Muscle of leg (tissue), 11 donors: ENCODE data around the gene RNF208. TPM values are rescaled to one million over a fixed set of nuclear protein-coding genes. Genes with fewer than 3 reads are reported as not detected.

Experiments used
- DNase-seq: peaks from one replicate; pipeline ENCODE4 v3.0.0; 2013
- H3K27ac ChIP-seq: one replicate; pipeline ENCODE4 v1.5.1; 2013; ENCODE audit warnings: mild to moderate bottlenecking, low read length, control low read depth
- H3K27me3 ChIP-seq: one replicate; pipeline ENCODE4 v1.6.1; 2013; ENCODE audit warnings: low read length; ENCODE audit not compliant: control insufficient read depth, insufficient read depth
- H3K36me3 ChIP-seq: one replicate; pipeline ENCODE4 v1.6.1; 2013; ENCODE audit warnings: low read length; ENCODE audit not compliant: control insufficient read depth, insufficient read depth
- H3K4me1 ChIP-seq: one replicate; pipeline ENCODE4 v1.6.1; 2013; ENCODE audit warnings: low read length; ENCODE audit not compliant: control insufficient read depth, insufficient read depth
- H3K4me3 ChIP-seq: one replicate; pipeline ENCODE4 v1.5.1; 2013; ENCODE audit warnings: low read length, control low read depth
- H3K9me3 ChIP-seq: replicated peaks from 2 replicates; pipeline ENCODE4 v1.6.1; 2013; ENCODE audit warnings: low read depth, low read length; ENCODE audit not compliant: control insufficient read depth
- WGBS: methylation state at CpG from one replicate; pipeline ENCODE4 v1.1.5; 2013; ENCODE audit warnings: missing lambda C conversion rate; ENCODE audit not compliant: insufficient coverage; 5-methylcytosine and 5-hydroxymethylcytosine counted together
- polyA plus RNA-seq, 8 donors: library from polyadenylated mRNA; unstranded; fragments of 120-200 nt; gene quantifications; one replicate each; pipeline versions ENCODE4 v1.2.1 to v1.2.3, GENCODE V29; 2013; ENCODE audit warnings: inconsistent platforms in 1 of 8, low replicate concordance in 1 of 8; ENCODE audit not compliant: insufficient read length in 8 of 8, insufficient read depth in 1 of 8
- total RNA-seq: library from RNA; stranded (reverse); fragments of 120-200 nt; gene quantifications from one replicate; pipeline ENCODE4 v1.2.4, GENCODE V29; 2013

Gene RNF208
- total and polyA plus RNA-seq, 9 donors: 0.18 to 5.1 (median 2.6) TPM

- H3K27ac ChIP-seq: no peak overlapping the region
- peaks cover 93% of the 10 kb centered on the region for H3K36me3 ChIP-seq
- DNase-seq: no peak
- H3K4me1 ChIP-seq: peaks cover 7% of the 10 kb centered on the region
- no peaks in the 10 kb centered on the region for H3K27me3 ChIP-seq
- no peak overlapping the region for H3K4me3 ChIP-seq
- WGBS: 94% methylated on average over 21 of the region's 22 CpGs
- H3K9me3 ChIP-seq: no peaks in the 10 kb centered on the region
Measured at GRCh38 chr9:137181680-137182079, 40.4 kb downstream of the RNF208 start.

- no peak overlapping the region for H3K27ac ChIP-seq
- 91% methylated on average over 20 of the region's 20 CpGs for WGBS
- no peak overlapping the region for H3K4me3 ChIP-seq
- DNase-seq: no peak
- H3K27me3 ChIP-seq: no peaks in the 10 kb centered on the region
- no peaks in the 10 kb centered on the region for H3K4me1 ChIP-seq
- H3K36me3 ChIP-seq: peaks cover 81% of the 10 kb centered on the region
- no peaks in the 10 kb centered on the region for H3K9me3 ChIP-seq
Measured at GRCh38 chr9:137180491-137180890, 41.5 kb downstream of the RNF208 start.

- H3K4me1 ChIP-seq: no peaks in the 10 kb centered on the region
- no peak for DNase-seq
- H3K27ac ChIP-seq: no peak overlapping the region
- H3K36me3 ChIP-seq: peaks cover 74% of the 10 kb centered on the region
- H3K27me3 ChIP-seq: peaks cover 5% of the 10 kb centered on the region
- no peaks in the 10 kb centered on the region for H3K9me3 ChIP-seq
- H3K4me3 ChIP-seq: no peak overlapping the region
- 94% methylated on average over 15 of the region's 17 CpGs for WGBS
Measured at GRCh38 chr9:137179761-137180160, 42.3 kb downstream of the RNF208 start.

GRCh38 chr9:137178939-137179630, 43.0 kb downstream of the RNF208 start:
- Histone ChIP-seq H3K9me3 (no peaks in the 10 kb centered on the region), H3K4me3 (no peak overlapping the region), H3K27ac (no peak overlapping the region), H3K36me3 (peaks cover 67% of the 10 kb centered on the region), H3K4me1 (no peaks in the 10 kb centered on the region), H3K27me3 (peaks cover 10% of the 10 kb centered on the region)
- 85% methylated on average over 13 of the region's 19 CpGs for WGBS
- no peak for DNase-seq

- Histone ChIP-seq H3K4me3 (no peak overlapping the region), H3K9me3 (no peaks in the 10 kb centered on the region), H3K27ac (no peak overlapping the region), H3K27me3 (peaks cover 17% of the 10 kb centered on the region), H3K4me1 (no peaks in the 10 kb centered on the region), H3K36me3 (peaks cover 60% of the 10 kb centered on the region)
- WGBS: 87% methylated on average over 22 of the region's 23 CpGs
- no peak for DNase-seq
Measured at GRCh38 chr9:137178201-137178938, 43.7 kb downstream of the RNF208 start.

GRCh38 chr9:137176302-137177182, 45.5 kb downstream of the RNF208 start:
- no peak for DNase-seq
- Histone ChIP-seq H3K36me3 (peaks cover 43% of the 10 kb centered on the region), H3K27me3 (peaks cover 23% of the 10 kb centered on the region), H3K4me3 (no peak overlapping the region), H3K9me3 (no peaks in the 10 kb centered on the region), H3K4me1 (peaks cover 4% of the 10 kb centered on the region), H3K27ac (no peak overlapping the region)
- WGBS: 45% methylated on average over 15 of the region's 17 CpGs

GRCh38 chr9:137175345-137175961, 46.6 kb downstream of the RNF208 start:
- H3K4me1 ChIP-seq: peaks cover 4% of the 10 kb centered on the region

GRCh38 chr9:137174722-137175293, 47.2 kb downstream of the RNF208 start:
- Histone ChIP-seq H3K27me3 (peaks cover 41% of the 10 kb centered on the region), H3K27ac (no peak overlapping the region), H3K4me1 (peaks cover 7% of the 10 kb centered on the region), H3K9me3 (no peaks in the 10 kb centered on the region), H3K36me3 (peaks cover 26% of the 10 kb centered on the region), H3K4me3 (no peak overlapping the region)
- WGBS: 40% methylated on average over 34 of the region's 34 CpGs
- no peak for DNase-seq

More at GRCh38 chr9:137175345-137175961, 46.6 kb downstream of the RNF208 start:
- Histone ChIP-seq H3K36me3 (peaks cover 32% of the 10 kb centered on the region), H3K4me3 (no peak overlapping the region), H3K27me3 (peaks cover 34% of the 10 kb centered on the region), H3K9me3 (no peaks in the 10 kb centered on the region), H3K27ac (no peak overlapping the region)
- no peak for DNase-seq
- 42% methylated on average over 27 of the region's 33 CpGs for WGBS

- H3K27ac ChIP-seq: no peak overlapping the region
Measured at GRCh38 chr9:137173796-137174664, 48.0 kb downstream of the RNF208 start.

More at GRCh38 chr9:137173796-137174664, 48.0 kb downstream of the RNF208 start:
- no peaks in the 10 kb centered on the region for H3K9me3 ChIP-seq
- peaks cover 45% of the 10 kb centered on the region for H3K27me3 ChIP-seq
- no peak overlapping the region for H3K4me3 ChIP-seq
- H3K36me3 ChIP-seq: peaks cover 19% of the 10 kb centered on the region
- 79% methylated on average over 42 of the region's 45 CpGs for WGBS
- DNase-seq: no peak
- peaks cover 7% of the 10 kb centered on the region for H3K4me1 ChIP-seq
